Prostate gland (tissue), 2 donors: ENCODE data around the gene KLHL6.

Source experiments
- POLR2A ChIP-seq: fragments of 450-650 bp; IDR thresholded peaks from one replicate; pipeline ENCODE4 v1.6.1; 2016; ENCODE audit warnings: antibody characterized with exemption, mild to moderate bottlenecking
- POLR2AphosphoS5 ChIP-seq: sonication (generic); formaldehyde crosslinking; IDR thresholded peaks from one replicate; pipeline ENCODE4 v1.6.1; 2017; ENCODE audit warnings: antibody characterized with exemption
- TF ChIP-seq, protein P1 (sequence below), 4 experiments: fragments of 200-600 bp in 2 of 4; fragments of 450-650 bp in 2 of 4; sonication (generic) in 2 of 4; IDR thresholded peaks; 1 replicate in 3 of 4; 2 replicates in 1 of 4; pipeline ENCODE4 v1.5.1; 2016 to 2019; ENCODE audit warnings: antibody characterized with exemption in 4 of 4, mild to moderate bottlenecking in 2 of 4, moderate library complexity in 2 of 4

DNA sequence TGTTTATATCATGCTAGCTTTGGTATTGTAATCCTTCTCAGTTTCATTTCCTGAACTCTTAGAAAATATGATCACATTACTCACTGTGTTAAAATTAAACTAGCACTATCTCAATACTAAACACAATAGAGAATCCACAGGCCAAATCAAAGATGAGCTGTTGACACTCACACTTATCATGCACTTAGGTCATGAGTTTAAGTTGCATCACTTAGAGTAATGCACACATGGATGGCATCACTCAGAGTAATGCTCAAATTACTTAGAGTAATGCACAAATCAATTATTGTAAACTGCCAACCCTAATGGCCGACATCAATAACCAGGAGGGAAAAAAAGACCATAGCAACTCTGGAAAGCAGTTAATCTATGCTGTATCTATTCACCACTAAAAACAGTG, 87.1 kb downstream of the KLHL6 start:
- TF ChIP-seq, protein P1, sequence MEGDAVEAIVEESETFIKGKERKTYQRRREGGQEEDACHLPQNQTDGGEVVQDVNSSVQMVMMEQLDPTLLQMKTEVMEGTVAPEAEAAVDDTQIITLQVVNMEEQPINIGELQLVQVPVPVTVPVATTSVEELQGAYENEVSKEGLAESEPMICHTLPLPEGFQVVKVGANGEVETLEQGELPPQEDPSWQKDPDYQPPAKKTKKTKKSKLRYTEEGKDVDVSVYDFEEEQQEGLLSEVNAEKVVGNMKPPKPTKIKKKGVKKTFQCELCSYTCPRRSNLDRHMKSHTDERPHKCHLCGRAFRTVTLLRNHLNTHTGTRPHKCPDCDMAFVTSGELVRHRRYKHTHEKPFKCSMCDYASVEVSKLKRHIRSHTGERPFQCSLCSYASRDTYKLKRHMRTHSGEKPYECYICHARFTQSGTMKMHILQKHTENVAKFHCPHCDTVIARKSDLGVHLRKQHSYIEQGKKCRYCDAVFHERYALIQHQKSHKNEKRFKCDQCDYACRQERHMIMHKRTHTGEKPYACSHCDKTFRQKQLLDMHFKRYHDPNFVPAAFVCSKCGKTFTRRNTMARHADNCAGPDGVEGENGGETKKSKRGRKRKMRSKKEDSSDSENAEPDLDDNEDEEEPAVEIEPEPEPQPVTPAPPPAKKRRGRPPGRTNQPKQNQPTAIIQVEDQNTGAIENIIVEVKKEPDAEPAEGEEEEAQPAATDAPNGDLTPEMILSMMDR (IDR thresholded peaks at IDR 0.05), result no peak
- no peak for TF ChIP-seq POLR2AphosphoS5
- TF ChIP-seq POLR2A, result no peak
